MM.1S (cell line): ENCODE results near the gene AREL1.
A peak's percentile ranks its signal among the peaks of the same experiment; 100 is the strongest.
"Not testable (repeated sequence)": the region's sequence is repeated elsewhere in the genome, so short reads cannot be mapped to it uniquely, and the experiment has no call there.

ENCODE experiments used
- DNase-seq: peaks from one replicate; pipeline ENCODE4 v3.0.0-alpha.2; 2015
- H2AFZ ChIP-seq: fragments of 300-600 bp; sonication (generic); 2 replicates; pipeline ENCODE4 v1.6.0; 2016; ENCODE audit warnings: antibody characterized with exemption, low read length
- H3F3A ChIP-seq: fragments of 300-600 bp; sonication (generic); 2 replicates; pipeline ENCODE4 v1.6.1; 2016; ENCODE audit warnings: mild to moderate bottlenecking, antibody characterized with exemption, low read length, moderate library complexity, mixed read lengths; ENCODE audit not compliant: insufficient read depth
- H3K27ac ChIP-seq: fragments of 300-600 bp; sonication (generic); 2 replicates; pipeline ENCODE4 v1.5.1; 2016; ENCODE audit warnings: mild to moderate bottlenecking, low read length
- H3K27me3 ChIP-seq: fragments of 300-600 bp; sonication (generic); replicated peaks from 2 replicates; pipeline ENCODE4 v1.6.0; 2016; ENCODE audit warnings: low read length; ENCODE audit not compliant: insufficient read depth
- H3K36me3 ChIP-seq: fragments of 300-600 bp; sonication (generic); replicated peaks from 2 replicates; pipeline ENCODE4 v1.6.1; 2016; ENCODE audit warnings: mild to moderate bottlenecking, low read length, mixed read lengths; ENCODE audit not compliant: insufficient read depth
- H3K4me1 ChIP-seq: fragments of 300-600 bp; sonication (generic); 2 replicates; pipeline ENCODE4 v1.6.1; 2016; ENCODE audit warnings: low read length, mixed read lengths
- H3K4me2 ChIP-seq: fragments of 300-600 bp; sonication (generic); 2 replicates; pipeline ENCODE4 v1.6.0; 2016; ENCODE audit warnings: low read depth, low read length
- H3K4me3 ChIP-seq: fragments of 300-600 bp; sonication (generic); 2 replicates; pipeline ENCODE4 v1.5.1; 2016; ENCODE audit warnings: low read length, mixed read lengths
- H3K79me2 ChIP-seq: fragments of 300-600 bp; sonication (generic); 2 replicates; pipeline ENCODE4 v1.6.1; 2016; ENCODE audit warnings: mixed run types, low read length, mixed read lengths
- H3K9ac ChIP-seq: fragments of 300-600 bp; sonication (generic); 2 replicates; pipeline ENCODE4 v1.6.1; 2016; ENCODE audit warnings: low read length, mixed read lengths
- H3K9me2 ChIP-seq: fragments of 300-600 bp; sonication (generic); replicated peaks from 2 replicates; pipeline ENCODE4 v1.6.1; 2016; ENCODE audit warnings: mild to moderate bottlenecking, low read length, mixed read lengths; ENCODE audit not compliant: insufficient read depth
- H3K9me3 ChIP-seq: fragments of 300-600 bp; sonication (generic); replicated peaks from 2 replicates; pipeline ENCODE4 v1.6.1; 2016; ENCODE audit warnings: mild to moderate bottlenecking, low read length, mixed read lengths; ENCODE audit not compliant: insufficient read depth
- H4K20me1 ChIP-seq: fragments of 300-600 bp; sonication (generic); 2 replicates; pipeline ENCODE4 v1.6.1; 2016; ENCODE audit warnings: mild to moderate bottlenecking, low read length, moderate library complexity, mixed read lengths; ENCODE audit not compliant: insufficient read depth
- CTCF ChIP-seq: fragments of 300-600 bp; sonication (generic); IDR thresholded peaks from 2 replicates; pipeline ENCODE4 v1.5.1; 2016; ENCODE audit warnings: antibody characterized with exemption, low read length, mixed read lengths
- EZH2 ChIP-seq: fragments of 300-600 bp; sonication (generic); optimal IDR thresholded peaks from 2 replicates; pipeline ENCODE3; 2017; ENCODE audit warnings: low read depth, mild to moderate bottlenecking, antibody characterized with exemption, low read length, mixed read lengths
- EZH2phosphoT487 ChIP-seq: fragments of 300-600 bp; sonication (generic); IDR thresholded peaks from 2 replicates; pipeline ENCODE4 v1.6.1; 2018; ENCODE audit warnings: antibody characterized with exemption, low read length

AREL1 gene, protein sequence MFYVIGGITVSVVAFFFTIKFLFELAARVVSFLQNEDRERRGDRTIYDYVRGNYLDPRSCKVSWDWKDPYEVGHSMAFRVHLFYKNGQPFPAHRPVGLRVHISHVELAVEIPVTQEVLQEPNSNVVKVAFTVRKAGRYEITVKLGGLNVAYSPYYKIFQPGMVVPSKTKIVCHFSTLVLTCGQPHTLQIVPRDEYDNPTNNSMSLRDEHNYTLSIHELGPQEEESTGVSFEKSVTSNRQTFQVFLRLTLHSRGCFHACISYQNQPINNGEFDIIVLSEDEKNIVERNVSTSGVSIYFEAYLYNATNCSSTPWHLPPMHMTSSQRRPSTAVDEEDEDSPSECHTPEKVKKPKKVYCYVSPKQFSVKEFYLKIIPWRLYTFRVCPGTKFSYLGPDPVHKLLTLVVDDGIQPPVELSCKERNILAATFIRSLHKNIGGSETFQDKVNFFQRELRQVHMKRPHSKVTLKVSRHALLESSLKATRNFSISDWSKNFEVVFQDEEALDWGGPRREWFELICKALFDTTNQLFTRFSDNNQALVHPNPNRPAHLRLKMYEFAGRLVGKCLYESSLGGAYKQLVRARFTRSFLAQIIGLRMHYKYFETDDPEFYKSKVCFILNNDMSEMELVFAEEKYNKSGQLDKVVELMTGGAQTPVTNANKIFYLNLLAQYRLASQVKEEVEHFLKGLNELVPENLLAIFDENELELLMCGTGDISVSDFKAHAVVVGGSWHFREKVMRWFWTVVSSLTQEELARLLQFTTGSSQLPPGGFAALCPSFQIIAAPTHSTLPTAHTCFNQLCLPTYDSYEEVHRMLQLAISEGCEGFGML

GRCh38 chr14:74712499-74713394 lies at the start of gene AREL1, which contains the start of gene FCF1:
Gene AREL1, minus strand, starts transcription at chr14:74713080. Its CDS starts 27,465 bp downstream, at chr14:74685615.
Gene FCF1, plus strand, starts transcription at chr14:74713144. Its CDS starts 54 bp downstream, at chr14:74713198.
- no peaks in the 10 kb centered on the region for H4K20me1 ChIP-seq
- no peaks in the 10 kb centered on the region for H3K9me2 ChIP-seq
- H3K79me2 ChIP-seq, result peaks cover 57% of the 10 kb centered on the region
- no peaks in the 10 kb centered on the region for H3K27me3 ChIP-seq
- peak within 1 kb of the TSS; percentile 79 for H3K4me2 ChIP-seq
- H3K36me3 ChIP-seq, result no peaks in the 10 kb centered on the region
- H3K9me3 ChIP-seq, result no peaks in the 10 kb centered on the region
- no peak within 1 kb of the TSS; the same call in 1 of the 2 replicates for H3K27ac ChIP-seq
- H3K4me3 ChIP-seq, result peak within 1 kb of the TSS; percentile 90
- peak within 1 kb of the TSS; percentile 64 for H3K9ac ChIP-seq
- DNase-seq, result peak; percentile 80
- no peaks in the 10 kb centered on the region for H3K4me1 ChIP-seq
- no peaks in the 10 kb centered on the region for H3F3A ChIP-seq
- no peak for TF ChIP-seq EZH2phosphoT487
- no peak for TF ChIP-seq EZH2
- TF ChIP-seq CTCF, result no peak
- peak within 1 kb of the TSS; percentile 81 for H2AFZ ChIP-seq

- not testable (repeated sequence) for H2AFZ ChIP-seq, H3K4me3 ChIP-seq, H3K27me3 ChIP-seq, H3K4me1 ChIP-seq, H3K36me3 ChIP-seq, H3K4me2 ChIP-seq, DNase-seq, H3K79me2 ChIP-seq, H4K20me1 ChIP-seq, H3K9me3 ChIP-seq, H3F3A ChIP-seq, H3K9ac ChIP-seq, H3K9me2 ChIP-seq, H3K27ac ChIP-seq
Observed at GRCh38 chr14:74758505-74758904, 45.6 kb upstream of the AREL1 start.

DNA sequence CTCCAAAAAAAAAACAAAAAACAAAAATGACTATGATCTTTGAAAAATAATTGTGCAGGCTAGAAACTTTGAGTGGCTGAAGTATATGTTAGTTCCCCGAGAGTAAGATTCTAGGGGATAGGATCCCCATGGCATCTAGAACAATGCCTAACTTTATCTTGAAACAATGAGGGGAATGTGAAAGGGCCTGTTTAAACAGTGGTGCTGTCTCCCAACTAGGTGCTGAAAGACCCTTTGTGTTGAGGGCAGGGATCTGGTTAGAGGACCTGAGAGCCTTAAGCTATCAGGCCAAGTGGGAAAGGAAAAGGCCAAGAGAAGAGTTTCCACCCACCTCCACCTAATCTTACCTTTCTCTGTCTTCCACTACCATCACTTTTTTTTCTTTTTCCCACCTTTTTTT lies 43.4 kb upstream of the AREL1 start:
- Histone ChIP-seq H3K4me3 (no peak overlapping the region), H3K36me3 (no peaks in the 10 kb centered on the region), H3K4me1 (no peaks in the 10 kb centered on the region), H3F3A (no peaks in the 10 kb centered on the region), H3K27me3 (no peaks in the 10 kb centered on the region), H2AFZ (no peak overlapping the region), H3K27ac (no peak overlapping the region), H3K9me3 (no peaks in the 10 kb centered on the region), H4K20me1 (no peaks in the 10 kb centered on the region), H3K9me2 (no peaks in the 10 kb centered on the region), H3K79me2 (no peaks in the 10 kb centered on the region), H3K4me2 (no peak overlapping the region), H3K9ac (no peak overlapping the region)
- no peak for TF ChIP-seq EZH2
- TF ChIP-seq CTCF, result no peak
- no peak for TF ChIP-seq EZH2phosphoT487
- DNase-seq, result no peak
